Epithelial cell of esophagus (primary cell): ENCODE measurements around the gene EGFLAM.

Source experiments
- DNase-seq: peaks from one replicate; pipeline ENCODE4 v3.0.0; 2010; ENCODE audit warnings: low read depth
- H3K4me3 ChIP-seq: 2 replicates; pipeline ENCODE4 v1.5.1; 2011; ENCODE audit warnings: mild to moderate bottlenecking, low read length, control low read depth
- TF ChIP-seq, protein P1 (sequence below): IDR thresholded peaks from 2 replicates; pipeline ENCODE4 v1.5.1; 2011; ENCODE audit warnings: low read depth, mild to moderate bottlenecking, low read length, control low read depth, inconsistent platforms; ENCODE audit not compliant: insufficient read depth; ENCODE audit errors: missing control alignments

Gene EGFLAM

DNA sequence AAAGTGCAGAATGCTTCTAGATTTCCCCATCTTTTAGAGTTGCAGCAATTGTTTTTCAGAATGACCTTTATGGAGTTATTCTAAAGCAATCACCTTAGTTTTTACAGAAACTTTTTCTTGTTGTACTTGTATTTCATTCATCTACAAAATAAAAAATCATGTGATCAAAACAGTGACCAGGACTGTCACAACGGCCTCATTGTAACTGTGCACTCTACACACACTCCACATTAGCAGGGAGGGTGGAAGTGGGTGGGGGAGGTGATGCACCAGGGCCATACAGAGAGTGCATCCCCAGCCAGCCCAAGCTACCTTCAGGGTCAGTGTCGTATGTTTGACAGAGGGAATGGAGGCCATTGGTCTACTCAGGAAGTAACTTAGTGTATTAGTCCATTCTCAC, 26.9 kb downstream of the EGFLAM start:
- H3K4me3 ChIP-seq, result no peak overlapping the region
- DNase-seq, result no peak

DNA sequence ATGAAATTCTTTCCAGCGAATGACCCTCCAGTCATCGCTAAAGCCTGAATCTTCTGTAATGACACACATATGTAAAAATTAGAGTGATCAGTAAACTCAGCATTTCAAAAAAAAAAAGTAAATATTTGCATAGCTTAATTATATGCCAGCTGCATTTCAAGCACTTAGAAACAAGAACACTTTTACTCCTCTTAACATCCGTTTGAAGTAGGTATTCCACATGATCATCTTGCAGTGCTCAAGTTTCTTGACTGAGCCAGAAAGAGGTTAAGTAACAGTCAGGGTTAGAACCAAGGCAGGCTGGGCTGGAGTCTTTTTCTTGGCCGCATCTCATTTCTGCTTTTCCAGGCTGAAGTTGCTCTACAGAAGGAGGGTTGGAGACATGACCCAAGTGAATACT, 27.6 kb downstream of the EGFLAM start:
- H3K4me3 ChIP-seq, result no peak overlapping the region
- DNase-seq, result no peak
- TF ChIP-seq, protein P1, sequence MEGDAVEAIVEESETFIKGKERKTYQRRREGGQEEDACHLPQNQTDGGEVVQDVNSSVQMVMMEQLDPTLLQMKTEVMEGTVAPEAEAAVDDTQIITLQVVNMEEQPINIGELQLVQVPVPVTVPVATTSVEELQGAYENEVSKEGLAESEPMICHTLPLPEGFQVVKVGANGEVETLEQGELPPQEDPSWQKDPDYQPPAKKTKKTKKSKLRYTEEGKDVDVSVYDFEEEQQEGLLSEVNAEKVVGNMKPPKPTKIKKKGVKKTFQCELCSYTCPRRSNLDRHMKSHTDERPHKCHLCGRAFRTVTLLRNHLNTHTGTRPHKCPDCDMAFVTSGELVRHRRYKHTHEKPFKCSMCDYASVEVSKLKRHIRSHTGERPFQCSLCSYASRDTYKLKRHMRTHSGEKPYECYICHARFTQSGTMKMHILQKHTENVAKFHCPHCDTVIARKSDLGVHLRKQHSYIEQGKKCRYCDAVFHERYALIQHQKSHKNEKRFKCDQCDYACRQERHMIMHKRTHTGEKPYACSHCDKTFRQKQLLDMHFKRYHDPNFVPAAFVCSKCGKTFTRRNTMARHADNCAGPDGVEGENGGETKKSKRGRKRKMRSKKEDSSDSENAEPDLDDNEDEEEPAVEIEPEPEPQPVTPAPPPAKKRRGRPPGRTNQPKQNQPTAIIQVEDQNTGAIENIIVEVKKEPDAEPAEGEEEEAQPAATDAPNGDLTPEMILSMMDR, result no peak

More for the DNA sequence above, 26.9 kb downstream of the EGFLAM start:
- TF ChIP-seq, protein P1, result no peak

DNA sequence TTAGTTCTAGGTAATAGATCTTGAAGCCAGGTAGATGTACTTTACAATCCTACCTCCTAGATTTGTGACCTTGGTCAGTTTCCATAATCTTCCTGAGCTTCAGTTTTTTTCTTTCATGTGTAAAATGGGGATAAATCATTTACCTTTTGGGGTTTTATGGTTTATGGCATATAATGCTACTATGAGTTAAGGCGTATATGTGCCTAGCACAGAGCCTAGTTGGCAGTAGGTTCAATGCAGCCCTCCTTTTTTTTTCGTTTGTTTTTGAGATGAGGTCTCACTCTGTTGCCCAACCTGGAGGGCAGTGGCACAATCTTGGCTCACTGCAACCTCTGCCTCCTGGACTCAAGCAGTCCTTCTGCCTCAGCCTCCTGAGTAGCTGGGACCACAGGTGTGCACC, 28.8 kb downstream of the EGFLAM start:
- DNase-seq, result no peak
- no peak overlapping the region for H3K4me3 ChIP-seq
- TF ChIP-seq, protein P1, result no peak

DNA sequence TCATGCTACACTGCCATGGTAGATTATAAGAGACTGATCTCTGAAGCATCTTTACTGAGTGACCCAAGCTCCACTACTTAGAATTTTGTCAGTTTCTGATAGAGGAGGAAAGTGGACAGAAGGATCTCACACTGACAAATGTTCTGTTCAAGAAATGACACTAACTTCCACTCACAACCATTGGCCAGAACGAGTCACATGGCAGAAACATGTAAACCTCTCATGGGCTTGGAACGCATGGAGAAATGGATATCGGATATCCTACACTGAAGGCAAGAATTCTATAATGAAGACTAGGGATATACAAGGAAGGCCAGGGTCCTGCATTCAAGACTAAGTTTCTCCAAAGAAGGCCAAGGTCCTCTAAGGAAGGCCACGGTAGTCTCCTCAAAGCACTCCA, 31.1 kb downstream of the EGFLAM start:
- TF ChIP-seq, protein P1, result no peak
- H3K4me3 ChIP-seq, result no peak overlapping the region
- no peak for DNase-seq

DNA sequence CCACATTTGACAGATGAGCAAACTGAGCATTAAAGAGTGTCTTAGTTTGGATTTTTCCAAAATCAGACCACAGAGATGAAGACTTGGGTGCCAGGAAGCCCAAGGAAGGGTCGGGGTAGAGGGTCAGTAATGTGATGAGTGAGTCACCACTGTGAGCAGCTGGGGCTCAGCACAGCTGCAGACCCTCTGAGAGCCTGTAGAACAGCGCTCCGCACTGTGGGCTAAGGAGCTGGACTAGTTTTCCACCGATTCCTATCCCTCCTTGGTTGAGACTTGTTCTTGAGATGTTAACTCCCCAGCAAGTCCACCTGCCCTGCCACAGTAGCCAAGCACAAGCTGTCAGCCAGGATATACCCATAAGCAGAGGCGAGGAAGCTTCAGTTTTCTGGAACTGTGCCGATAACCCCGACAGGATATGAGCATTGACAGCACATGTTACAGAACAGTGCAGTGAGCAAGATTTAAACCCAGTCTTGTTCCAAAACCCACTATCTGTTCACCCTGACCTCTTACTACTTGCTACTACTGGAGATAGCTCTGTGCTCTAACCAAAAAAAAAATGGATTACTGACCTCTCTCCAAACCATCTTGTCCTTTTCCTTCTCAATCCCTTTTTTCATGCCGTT, 31.8 kb downstream of the EGFLAM start:
- TF ChIP-seq, protein P1, result no peak
- no peak overlapping the region for H3K4me3 ChIP-seq
- no peak for DNase-seq

DNA sequence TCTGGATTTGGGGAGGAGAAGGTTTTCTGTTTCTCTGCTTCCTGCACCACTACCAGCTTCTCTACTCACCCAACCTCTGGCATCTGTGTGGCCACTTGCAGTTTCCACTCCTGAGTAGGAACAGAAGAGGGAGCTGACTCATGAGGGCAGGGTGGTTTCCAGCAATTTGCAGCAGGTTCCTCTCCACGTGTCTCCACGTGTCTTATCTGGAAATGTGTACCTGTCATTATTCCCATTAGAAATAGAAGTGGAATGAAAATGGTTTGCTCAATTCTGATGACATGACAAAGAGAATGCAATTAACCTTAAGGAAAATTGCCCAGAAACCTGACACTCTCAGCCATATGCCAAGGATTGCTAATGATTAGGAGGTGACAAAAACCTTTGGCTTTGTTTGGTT, 33.0 kb downstream of the EGFLAM start:
- H3K4me3 ChIP-seq, result no peak overlapping the region
- TF ChIP-seq, protein P1, result no peak
- peak; percentile 81 for DNase-seq

DNA sequence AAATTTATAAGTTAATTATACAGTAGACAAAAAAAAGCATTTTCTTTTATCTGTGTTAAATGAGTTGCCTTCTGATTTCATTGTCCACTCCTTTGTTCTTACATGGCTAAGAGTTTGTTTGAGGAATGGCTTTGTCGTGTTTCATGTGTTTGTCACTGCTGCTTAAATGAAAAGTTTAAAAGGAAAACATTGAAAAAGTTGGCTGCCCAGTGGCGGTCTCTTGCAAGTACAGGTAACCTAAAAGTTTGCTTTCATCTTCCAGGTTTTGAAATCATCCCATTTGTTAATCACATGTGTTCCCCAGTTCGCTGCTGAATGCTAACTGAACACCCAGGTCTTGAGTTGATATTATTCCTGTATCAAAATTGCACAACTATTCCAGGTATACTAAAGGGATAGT, 33.9 kb downstream of the EGFLAM start:
- no peak overlapping the region for H3K4me3 ChIP-seq
- DNase-seq, result no peak
- TF ChIP-seq, protein P1, result no peak
